GM12874 (cell line): Measurements from ENCODE around the gene LMAN1.
A peak's percentile ranks its signal among the peaks of the same experiment; 100 is the strongest.

ENCODE experiments used
- TF ChIP-seq, protein P1 (sequence below): IDR thresholded peaks from 2 replicates; pipeline ENCODE4 v1.5.1; 2011; ENCODE audit warnings: low read depth, mild to moderate bottlenecking, control low read depth, low read length, moderate library complexity; ENCODE audit not compliant: insufficient read depth

The LMAN1 gene

DNA sequence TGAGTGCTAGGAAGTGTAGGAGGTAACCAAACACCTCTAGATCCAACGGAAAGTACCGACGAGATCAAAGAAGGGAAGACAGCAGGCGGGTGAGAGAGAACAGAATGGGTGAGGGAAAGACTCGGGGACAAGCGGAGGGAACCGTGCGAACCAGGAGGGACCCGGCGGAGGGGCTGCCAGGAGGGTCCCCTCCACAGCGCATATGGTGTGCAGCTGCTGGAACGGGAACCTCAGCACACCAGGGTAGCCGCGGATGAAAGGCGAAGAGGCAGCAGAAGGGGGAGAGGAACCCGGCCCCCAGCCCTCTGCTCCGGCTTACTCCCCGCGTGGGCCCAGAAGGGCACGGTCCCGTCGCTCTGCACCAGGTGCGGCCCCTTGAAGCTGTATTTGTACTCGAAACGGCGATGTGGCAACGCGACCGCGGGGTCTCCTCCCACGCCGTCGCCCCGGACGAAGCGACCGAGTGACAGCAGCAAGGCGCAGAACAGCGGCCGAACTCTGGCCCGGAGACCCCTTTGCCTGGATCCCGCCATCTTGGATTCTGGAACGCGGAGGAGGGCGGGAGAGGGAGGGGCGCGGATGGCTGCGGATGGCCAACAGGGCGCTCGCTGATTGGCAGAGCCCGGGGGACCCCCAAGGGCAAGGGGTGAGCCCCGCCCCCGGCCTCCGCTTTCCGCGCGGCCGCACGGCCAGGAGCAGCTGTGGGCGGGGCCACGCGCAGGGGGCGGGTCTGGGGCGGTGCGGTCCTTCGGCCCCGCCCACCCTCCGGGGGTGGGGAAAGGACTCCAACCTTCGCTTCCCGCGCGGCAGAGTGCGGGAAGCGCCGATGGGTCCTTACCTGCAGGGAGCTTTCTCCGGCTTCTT lies at the start of gene LMAN1:
Gene LMAN1, minus strand, starts transcription at position 554 of the 864 bp plus-strand sequence. Its CDS starts 21 bp downstream, at position 533.
- TF ChIP-seq, protein P1, sequence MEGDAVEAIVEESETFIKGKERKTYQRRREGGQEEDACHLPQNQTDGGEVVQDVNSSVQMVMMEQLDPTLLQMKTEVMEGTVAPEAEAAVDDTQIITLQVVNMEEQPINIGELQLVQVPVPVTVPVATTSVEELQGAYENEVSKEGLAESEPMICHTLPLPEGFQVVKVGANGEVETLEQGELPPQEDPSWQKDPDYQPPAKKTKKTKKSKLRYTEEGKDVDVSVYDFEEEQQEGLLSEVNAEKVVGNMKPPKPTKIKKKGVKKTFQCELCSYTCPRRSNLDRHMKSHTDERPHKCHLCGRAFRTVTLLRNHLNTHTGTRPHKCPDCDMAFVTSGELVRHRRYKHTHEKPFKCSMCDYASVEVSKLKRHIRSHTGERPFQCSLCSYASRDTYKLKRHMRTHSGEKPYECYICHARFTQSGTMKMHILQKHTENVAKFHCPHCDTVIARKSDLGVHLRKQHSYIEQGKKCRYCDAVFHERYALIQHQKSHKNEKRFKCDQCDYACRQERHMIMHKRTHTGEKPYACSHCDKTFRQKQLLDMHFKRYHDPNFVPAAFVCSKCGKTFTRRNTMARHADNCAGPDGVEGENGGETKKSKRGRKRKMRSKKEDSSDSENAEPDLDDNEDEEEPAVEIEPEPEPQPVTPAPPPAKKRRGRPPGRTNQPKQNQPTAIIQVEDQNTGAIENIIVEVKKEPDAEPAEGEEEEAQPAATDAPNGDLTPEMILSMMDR: no peak

DNA sequence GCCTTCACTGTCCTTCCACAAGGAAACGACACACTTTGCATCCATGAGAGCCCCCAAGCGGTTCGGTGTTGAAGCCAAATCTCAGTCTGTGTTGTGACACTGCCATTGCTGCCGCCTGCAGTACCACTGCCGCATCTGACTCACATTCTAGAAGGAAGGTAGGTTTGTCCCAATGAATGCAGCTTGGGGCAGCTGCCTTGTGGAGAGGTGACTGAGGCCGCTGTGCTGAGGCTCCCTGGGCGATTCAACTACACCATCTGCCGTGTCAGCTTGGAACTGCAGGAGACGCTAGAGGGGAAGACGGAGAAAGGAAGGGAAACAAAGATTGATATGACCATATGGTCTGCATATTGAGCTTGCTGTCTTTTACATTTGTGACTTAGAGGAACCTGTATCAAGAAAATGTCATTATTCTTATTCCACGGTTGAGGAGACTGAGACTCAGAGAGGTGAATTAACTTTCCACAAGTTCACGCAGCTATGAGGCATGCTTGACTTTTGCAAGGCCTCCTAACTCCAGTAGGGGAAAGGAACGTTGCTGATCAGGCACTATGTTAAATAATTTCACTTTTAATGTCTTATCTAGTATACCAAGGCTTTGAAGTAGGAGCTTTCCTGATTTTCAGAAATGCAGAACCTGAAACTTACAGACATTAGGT lies 43.5 kb upstream of the LMAN1 start:
- TF ChIP-seq, protein P1: peak; percentile 89

DNA sequence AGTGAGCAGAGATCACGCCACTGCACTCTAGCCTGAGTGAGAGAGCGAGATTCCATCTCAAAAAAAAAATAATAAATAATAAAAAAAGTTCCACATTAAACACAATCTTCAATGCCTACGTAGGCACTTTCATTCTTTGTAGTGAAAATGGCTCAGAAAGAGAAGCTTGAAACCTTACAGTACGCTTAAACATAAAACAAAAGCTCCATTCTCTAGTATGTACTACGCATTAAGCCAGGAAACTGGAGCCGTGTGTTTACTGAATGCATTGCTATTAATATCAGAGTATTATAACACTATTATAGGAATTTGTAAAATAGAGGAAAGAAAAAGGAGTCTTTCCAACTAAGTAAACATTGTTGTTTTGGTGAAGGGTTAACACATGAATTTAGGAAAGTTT lies 41.3 kb upstream of the LMAN1 start:
- TF ChIP-seq, protein P1: no peak

GRCh38 chr18:59395226-59396175 lies 36.4 kb upstream of the LMAN1 start:
- TF ChIP-seq, protein P1: no peak

DNA sequence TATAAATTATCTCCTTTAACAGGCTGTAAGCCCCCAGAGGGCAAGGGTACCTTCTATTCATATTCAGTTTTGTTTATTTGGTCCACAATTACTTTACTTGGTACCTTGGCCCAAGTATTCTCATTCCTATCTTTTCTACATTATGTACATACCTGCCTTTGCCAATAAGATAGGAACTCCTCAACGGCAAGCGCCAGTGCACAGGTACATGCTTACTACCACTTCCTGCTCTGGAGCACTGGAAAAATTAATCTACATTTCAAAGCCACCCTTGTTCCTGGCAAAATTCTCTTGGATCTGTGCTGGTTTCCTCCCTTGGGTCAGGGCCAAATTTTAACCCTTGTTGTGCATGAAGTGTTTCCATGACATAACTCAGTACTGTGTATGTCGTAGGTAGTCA lies 34.3 kb upstream of the LMAN1 start:
- TF ChIP-seq, protein P1: no peak

DNA sequence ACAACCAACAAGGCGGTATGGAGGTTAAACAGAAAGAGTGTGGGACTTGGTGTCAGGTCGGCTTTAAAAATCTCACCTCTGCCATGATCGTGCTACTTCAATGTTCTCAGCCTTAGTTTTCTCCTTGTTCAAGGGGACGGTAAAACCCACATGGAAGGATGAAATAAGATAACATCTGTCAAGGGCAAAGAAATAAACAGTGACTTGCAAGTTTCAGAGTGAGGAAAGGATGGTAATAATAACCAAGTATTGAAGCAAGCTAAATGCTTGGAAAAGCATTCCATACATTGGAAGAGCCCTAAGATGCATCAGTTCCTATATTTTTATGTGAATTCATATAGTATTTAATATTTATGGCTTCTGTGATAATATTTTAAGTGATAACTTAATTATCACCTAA lies 29.8 kb upstream of the LMAN1 start:
- TF ChIP-seq, protein P1: no peak
